GM18519 (cell line): ENCODE measurements around the gene ICE2.

Experiments
- ATAC-seq: cut with Tn5 transposase; IDR thresholded peaks from one replicate; pipeline ENCODE4 v1.9.1; 2021; ENCODE audit warnings: mild to moderate bottlenecking, moderate library complexity; ENCODE audit not compliant: unreplicated experiment, low FRiP score

Gene ICE2

DNA sequence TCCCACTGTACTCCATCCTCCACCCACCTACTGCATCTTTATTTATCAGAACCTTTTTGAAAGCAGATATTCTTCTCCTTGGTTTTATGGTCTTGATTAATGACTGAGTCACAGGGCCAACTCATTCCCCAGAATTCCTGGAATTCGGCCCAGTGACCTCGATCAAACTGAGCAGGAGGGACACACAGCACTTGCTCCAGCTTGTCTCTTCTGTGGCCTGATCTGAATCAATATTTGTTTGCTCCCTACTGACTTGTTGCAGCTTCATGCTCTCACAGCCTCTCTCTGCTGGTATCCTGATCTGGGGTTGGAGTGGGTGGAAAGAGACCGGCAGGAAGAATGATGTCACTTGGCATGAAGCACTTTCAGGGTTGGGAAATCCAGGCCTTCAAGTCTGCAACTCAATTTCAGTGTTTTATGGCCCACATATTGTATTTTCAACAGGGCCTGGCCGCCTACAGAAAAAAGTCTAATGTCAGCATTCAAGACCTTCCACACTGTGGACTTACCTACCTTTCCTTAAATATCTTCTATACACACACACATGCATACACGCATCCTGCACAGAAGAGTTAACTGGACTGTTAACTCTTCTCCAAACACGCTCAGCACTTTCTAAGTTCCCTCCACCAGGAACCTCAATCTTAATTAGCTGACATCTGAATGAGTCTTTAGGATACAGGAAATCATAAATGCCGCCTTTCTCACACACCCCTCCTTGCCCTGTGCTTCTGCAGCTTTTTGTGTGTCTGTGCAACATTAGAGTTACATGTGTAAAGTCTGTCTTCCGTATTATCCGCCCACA is 85.8 kb downstream of the ICE2 start:
- no peak for ATAC-seq

DNA sequence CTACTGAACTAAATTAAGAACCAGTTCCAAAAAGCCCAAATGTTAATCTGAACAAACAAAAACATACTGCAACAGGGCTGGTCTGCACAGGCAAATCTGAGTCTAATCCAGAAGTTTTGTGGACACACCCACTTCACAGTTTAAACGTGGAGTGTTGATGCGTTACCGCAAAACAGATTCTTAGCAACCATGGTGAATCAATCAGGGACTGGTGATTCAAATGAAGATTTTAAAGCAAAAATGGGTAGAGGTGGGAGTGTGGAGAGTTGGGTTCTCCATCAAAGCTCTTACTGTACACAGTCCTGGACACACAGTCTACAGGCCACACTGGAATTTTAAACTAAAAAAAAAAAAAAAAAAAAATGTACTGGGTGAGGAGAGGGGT is 86.3 kb downstream of the ICE2 start:
- ATAC-seq: no peak

DNA sequence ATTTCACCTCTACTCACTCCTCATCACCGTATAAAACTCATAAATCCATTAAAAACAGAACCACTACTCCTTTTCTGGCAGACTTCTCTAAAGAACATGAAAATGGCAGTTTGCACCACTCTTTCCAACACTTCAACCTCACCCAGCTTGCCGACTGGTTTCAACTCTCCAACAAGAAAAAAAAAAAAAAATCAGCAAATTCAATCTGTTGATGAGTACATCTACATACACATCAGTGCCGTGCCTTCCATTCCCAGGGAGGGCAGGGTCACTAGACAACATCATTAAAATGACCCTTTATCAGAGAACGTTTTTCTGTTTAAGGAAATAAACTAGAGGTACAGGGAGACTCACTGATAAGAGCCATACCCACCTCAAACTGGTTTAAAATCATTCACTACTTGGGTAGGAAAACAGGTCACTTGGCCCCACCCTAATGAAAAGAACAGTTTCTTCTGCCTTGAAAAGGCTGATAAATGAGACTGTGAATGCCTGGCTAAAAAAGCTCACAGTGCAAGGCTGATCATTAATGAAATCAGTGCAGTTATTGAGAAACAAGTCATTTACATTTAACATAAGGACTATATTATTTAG is 87.1 kb downstream of the ICE2 start:
- ATAC-seq: no peak

DNA sequence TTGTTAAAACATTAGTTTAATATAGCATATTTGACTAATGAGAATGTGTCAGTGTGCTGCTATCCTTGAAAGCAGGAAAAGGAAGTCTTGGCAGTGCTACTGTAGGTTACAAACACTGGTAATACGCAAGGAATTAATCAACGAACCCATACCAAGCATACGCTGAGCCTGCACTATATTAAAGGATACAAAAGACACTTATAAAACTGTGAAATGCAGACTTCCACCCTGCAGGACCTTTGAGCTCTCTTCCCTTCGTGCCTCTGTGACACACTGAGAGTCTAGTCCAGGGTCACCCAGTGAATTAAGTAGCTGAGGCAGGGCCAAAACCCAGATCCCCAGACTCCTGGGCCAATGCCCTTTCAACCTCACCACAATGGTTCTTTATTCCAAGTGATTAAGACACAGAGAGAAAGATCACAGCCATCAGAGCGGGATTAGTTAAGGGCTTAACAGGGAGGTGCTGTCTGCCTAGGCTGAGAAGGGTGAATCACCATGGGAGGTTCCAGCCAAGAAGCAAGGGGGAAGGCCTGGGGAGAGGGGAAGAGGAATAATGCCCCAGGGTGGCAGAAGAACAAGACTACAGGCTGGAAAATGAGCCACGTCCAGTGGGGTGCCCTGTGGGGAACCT is 88.0 kb downstream of the ICE2 start:
- no peak for ATAC-seq

DNA sequence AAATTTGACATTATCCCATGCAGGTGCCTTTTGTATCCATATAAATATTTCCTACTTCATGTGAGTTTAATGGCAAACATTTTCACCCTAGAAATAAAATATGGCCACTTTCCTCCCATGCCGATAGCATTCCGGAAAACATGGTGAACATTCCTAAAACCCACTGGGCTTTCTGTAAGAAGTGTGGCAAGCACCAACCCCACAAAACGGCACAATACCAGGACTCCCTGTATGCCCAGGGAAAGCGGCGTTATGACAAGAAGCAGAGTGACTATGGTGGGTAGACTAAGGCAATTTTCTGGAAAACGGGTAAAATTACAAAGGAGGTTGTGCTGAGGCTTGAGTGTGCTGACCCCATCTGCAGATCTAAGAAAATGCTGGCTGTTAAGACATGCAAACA is 88.7 kb downstream of the ICE2 start:
- no peak for ATAC-seq

DNA sequence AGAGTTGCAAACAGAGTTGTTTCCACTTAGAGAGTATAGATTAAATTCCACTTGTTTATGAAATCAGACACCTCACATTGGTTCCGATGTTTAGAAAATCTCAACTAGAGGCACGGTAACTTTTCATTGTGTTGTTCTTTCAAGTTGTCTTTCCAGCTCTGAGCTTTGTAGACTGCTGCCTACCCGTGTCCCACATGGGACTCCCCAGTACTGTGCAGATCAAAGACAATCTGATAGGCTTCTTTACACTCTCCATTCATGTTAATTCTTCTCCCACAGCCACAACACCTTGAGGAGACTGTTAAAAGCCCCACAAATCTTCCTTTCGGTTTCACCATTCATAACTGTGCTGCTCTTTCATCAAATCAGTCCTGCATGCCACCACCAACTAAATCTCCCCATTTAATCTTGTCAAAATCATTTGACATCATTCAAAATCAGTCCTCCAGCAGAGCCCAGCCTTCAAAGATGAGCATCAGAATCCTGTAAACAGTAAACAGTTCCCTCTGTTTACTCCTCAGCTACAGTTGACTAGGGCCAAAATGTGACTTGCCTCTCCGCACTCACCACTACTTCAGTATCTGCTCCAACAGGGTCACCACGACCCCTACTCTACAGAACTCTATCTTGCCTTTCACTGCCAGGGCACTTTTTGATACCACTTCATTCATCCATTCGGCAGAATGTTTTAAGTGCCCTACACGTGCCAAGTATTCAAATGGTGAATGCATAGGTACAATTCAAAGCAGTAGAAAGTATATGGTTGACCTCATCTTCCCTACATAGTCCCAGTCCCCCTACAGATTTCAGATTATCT is 89.5 kb downstream of the ICE2 start:
- no peak for ATAC-seq

DNA sequence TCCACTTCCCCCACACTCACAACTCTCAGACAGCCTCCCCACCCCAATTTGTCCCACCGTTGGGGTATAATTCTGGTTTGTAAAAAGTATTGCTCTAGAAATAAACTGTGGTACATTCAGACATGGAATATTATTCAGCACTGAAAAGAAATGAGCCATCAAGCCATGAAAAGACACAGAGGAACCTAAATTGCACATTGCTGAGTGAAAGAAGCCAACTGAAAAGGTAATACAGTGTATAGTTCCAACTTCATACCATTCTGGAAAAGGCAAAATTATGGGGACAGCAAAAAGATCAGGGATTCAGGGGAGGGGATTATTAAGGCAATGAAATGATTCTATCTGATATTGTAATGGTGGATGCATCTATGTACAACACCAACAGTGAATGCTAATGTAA is 91.6 kb downstream of the ICE2 start:
- no peak for ATAC-seq

DNA sequence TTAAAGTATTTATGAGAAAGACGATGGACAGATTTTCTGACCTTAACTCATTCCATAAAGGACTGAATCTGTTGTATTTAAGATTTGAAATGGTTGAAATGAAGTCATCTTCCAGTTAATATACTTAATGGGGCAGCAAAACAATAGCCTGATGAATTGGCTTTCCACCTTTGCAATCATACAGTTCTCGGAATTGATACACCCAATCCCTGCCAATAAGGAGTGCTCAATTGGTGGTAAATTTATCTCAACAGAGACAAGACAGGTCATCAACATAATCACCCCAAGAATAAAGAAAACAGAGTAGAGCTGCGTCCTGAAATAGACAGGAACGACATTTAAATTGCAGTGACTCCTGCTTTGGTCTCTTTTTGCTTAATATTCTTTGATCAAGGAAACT is 92.3 kb downstream of the ICE2 start:
- no peak for ATAC-seq

DNA sequence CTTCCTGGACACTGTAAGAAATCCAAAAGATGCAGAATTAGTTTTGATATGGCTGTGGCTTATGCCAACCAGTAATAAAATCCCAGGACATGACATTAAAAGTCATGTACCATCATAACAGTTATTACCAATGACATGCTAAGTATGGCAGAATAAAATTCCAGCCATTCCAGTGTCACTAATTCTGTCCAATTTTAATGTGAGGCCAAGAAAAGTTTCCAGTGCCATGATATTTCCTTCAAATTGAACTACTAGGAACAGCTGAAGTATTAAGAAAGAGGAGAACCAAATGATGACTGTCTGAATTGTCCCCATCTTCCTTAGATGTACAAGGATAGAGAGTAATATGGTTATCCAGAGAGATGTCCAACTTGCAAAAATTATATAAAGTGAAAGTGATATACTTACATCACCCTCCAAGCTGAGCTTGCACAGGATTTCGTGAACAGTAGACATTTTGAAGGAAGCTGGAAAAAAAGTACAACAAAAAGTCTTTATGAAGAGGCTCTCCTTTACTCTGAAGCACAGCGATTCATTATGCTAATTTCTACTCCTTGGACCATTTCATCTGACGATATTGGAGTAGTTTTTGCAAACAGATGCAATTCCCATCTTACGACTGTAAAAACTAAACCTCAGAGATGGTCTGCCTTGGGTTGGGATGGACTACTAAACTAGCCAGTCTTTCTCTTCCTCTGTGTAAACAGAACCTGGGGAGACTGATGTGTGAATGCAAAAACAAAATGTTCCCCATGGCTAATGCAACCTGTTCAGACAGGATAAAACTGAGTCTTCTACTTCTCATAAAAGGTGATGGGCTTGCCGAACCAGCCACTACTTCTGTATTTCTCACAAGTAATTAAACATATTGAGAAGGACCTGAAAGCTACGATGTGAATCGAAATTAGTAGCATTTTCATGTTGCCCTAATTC is 93.1 kb downstream of the ICE2 start:
- no peak for ATAC-seq

DNA sequence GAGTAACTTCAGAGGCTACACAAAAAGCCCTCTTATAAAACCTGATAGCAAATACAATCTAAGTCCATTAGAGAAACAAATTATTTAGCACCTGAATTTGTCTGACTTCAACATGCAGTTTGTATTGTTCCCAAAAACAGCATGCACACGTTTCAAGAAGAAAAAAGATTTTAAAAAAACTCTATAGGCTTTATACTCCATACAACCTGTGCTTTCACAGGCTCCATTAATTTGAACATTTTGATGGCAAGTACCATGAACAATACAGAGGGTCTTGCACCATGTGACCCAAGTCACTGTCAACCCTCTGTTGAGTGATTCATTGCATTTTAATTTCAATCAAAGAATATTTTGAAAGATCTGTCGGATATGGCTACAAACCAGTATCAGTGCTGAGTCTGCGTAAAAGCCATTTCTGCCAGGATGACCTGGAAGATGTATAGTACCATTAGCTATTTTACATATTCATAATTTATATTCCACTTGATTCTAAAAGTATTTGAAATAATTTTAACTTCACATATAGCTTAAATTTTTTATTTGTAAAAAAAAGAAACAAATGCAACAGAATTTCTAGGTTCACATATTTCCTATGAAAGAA is 94.3 kb downstream of the ICE2 start:
- no peak for ATAC-seq

DNA sequence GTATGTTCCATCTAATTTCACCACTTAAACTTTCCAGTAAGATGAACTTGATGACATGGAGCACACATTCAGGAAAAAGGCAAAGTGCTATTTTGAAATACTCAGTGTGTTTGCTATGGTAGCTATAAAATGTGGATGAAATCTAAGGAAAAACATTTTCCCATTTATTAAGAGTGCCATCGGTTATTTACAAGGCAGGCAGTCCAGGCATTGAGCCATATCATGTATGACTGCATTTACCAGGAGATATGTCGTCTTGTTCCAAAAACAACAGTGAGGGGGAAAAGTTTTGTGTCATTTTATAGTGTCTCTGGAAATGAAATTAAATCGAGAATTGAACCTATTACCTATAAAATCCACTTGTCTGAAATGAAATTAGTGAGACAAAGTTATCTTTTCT is 94.9 kb downstream of the ICE2 start:
- ATAC-seq: no peak

DNA sequence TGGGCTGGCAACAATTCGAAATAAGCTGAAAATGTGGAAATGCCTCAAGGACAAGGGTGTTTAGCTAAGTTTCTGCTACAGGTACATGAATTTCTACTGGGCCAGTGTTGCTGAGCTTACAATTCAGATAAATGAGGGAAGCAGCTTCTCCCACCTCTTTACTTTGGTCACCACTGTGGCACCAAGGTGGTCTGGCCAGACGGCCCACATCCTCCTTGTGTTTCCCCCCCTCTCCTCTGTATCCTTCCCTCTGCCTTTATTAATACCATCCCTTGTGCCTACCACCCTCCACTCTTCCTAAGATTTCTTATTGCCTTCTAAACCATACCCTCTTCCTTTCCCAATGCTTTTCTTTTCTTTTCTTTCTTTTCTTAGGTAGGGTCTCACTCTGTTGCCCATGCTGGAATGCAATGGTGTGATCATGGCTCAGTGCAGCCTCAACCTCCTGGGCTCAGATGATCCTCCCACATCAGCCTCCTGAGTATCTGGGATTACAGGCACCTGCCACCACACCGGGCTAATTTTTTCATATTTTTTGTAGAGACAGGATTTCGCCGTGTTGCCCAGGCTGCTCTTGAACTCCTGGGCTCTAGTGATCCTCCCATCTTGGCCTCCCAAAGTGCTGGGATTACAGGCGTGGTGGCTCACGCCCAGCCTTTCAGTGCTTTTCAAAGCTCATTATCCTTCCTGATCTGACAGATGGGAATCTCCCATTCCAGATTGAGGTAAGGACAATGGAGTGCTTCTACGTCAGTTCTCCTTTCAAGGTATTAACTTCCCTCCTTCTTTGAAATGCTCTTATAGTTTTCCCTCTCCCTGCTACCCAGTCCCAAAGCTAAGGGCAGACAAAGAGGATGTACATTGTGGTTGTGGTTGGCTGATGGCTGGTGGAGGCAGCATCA is 95.9 kb downstream of the ICE2 start:
- no peak for ATAC-seq

DNA sequence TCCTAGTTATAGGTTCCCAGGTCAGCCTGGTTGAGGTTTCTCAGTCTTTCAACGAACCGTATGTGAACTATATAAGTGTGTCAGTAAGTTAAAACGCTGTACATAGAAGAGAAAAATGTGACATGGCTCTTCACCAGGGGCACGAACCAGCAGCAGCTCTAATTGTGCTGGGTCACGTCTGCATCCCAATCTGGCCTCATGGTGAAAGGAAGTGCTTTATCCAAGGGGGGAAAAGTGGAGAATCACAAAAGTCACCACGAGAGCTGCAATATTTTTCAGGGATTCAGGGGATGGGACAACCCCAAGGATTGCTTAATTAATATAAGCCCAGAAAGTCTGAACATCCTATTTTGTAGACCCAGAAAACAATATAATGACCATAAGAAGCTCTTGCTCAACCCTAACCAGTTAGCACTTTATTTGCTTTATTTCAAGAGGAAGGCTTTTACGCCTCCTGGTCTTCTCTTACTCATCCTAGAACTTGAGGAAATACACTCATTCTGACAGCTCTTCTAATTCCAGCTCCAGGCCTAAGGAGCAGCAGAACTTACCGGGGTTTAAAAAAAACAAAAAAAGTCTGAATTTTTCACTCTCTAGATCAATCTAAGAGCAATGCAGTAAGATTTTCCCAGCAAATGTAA is 97.7 kb downstream of the ICE2 start:
- no peak for ATAC-seq

DNA sequence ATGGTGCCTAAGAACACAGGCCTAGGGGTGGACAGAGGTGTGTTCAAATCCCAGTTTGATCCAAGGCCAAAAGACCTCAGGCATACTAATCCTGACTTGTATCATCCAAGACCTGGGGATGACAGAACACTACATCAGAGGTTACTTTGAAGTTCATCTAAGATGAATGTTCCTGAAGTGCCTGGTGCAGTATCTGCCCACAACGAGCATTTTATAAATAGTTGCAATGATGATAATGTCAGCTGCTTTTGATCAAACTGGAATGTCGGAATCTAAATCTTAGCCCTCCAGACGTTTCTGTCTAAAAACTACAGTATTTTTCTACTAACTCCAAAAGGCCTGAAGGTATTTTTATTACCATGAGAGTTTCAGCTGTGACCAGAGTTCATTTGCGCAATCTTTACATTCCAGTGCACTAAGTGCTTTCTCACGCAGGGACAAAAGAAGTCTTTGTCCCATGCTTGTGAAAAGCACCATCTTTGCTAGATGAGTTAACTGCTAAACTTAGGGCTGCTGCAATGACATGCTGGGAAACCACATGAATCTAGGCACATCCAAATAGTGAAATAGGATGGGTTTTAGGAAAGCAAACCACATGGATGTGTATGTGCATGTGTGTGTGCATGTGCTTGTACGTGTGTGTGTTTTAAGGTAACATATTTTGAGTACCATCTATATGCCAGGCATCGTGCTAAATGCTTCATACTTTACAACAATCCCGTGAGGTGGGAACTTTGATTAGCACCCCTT is 99.2 kb downstream of the ICE2 start:
- no peak for ATAC-seq

DNA sequence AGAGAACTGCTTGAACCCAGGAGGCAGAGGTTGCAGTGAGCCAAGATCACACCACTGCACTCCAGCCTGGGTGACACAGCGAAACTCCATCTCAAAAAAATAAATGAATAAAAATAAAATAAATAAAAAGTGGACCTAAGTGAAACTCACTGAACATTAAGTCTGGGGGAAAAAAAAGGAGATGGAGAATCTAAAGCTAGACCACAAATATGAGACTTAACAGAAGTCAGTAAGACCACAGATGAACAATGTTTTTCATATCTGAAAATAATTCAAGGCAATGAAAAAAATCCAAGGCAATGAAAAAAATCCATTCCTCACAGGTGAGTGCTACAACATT is 99.8 kb downstream of the ICE2 start:
- no peak for ATAC-seq

DNA sequence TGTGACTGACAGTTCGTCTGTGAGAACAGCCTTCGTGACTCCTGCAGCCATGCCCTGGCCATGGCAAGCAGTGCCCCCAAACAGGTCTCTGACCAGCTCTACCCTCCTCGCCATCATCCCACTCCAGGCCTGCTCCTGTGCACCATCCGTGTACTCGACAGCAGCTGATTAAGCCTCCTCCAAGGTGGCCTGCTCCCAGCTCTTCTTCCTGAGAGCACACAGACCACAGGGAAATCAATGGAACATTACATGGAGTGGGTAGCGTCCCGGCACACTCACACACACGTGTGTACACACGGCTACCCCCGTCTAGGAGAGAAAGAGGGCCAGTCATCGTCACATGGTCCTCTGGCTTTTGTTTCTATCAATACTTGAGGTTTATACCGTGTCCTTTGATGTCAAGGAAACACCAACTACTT is 102.3 kb downstream of the ICE2 start:
- no peak for ATAC-seq

DNA sequence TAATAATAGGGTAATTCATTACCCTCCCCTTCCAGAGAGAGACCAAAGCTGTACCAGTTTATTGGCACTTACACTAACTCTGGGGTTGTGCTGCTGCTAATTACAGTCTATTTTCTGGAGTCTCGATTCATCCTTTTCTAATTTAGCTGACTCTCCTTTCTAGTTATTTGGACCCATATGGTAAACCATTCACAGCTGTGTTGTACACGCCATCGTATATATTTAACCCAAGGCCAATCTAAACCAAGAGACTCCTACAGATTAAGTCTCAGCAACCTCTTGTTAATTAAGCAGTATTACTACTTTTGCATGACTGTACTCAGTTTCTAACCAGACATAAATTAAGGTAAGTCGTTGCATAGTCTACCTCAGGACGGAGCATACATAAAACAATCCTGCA is 103.6 kb downstream of the ICE2 start:
- ATAC-seq: no peak

DNA sequence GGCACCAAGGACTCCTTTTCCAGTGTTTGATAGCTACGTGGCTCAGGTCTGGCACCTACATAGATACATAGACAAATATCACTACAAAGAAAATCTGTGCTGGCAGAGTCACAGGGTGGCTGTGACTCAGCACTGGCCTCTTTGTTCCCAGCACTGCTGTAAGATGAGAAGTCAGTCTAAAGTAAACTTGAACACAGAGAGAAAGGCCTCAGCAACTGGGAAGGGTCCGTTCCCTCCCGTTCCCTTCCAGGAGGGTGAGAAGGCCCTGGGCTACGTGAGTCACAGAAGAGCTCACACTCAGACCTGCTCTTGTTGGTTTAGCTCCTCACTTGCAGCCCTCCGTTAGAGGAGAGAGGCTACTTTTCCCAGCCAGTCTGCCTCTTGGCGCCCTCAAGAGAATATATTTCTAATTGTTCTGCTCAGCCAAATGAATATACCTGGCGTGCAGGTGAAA is 104.3 kb downstream of the ICE2 start:
- no peak for ATAC-seq
